GM19452 (cell line): ENCODE data around the gene MAP3K10.
"Not testable (repeated sequence)": the region's sequence is repeated elsewhere in the genome, so short reads cannot be mapped to it uniquely, and the experiment has no call there.

Experiments
- ATAC-seq: cut with Tn5 transposase; IDR thresholded peaks from one replicate; pipeline ENCODE4 v1.9.1; 2021; ENCODE audit not compliant: unreplicated experiment

Gene MAP3K10

GRCh38 chr19:40171293-40171692, 19.9 kb upstream of the MAP3K10 start:
- not testable (repeated sequence) for ATAC-seq

- no peak for ATAC-seq
Measured at GRCh38 chr19:40174092-40174491, 17.1 kb upstream of the MAP3K10 start.

DNA sequence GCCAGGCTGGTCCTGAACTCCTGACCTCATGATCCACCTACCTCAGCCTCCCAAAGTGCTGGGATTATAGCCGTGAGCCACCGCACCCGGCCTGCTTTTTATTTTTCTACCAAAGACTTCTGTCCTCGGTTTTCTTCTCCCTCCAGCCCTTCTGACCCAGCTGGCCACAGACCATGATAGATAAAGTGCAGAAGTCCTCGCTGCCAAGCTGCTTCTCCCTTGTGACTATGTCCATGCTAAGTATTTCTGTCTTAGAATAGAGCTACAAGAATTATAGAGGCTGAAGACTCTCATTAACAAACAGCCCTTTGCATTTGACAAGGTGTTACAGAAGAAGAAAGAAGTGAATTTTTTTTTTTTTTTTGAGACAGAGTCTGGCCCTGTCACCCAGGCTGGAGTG, 15.4 kb upstream of the MAP3K10 start:
- ATAC-seq, result no peak

GRCh38 chr19:40177286-40178070, 13.7 kb upstream of the MAP3K10 start:
- no peak for ATAC-seq

DNA sequence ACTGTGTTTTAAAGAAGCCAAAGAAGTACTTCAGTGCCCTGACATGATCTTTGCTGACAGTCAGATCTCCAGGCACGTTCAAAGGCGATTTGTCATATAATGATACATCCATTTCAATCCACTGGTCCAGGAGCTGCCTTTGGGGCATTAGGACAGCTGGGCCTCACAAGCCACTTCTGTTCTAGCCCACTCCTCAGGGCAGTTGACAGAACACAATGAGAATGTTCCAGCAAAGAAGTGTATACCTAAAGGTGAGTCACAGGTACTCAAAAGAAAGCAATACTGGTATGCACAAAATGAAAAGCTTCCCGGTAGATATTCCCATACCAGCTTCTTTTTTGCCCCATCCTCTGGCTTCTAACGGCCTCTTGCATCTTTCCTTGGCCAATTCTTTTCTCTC, 12.5 kb upstream of the MAP3K10 start:
- no peak for ATAC-seq

DNA sequence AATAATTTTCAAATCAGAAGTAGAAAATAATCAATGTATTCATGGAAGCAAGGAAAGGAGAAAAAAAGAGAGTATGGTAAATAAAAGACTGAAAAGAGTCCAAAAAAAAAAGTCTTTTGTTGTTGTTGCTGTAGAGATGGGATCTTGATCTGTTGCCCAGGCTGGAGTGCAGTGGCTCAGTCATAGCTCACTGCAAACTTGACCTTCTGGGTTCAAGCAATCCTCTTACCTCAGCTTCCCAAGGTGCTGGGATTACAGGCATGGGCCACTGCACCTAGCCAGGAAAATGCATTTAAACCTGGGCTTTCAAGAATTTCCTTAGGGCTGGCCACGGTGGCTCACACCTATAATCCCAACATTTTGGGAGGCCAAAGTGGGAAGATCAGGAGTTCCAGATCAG, 7.0 kb upstream of the MAP3K10 start:
- no peak for ATAC-seq

DNA sequence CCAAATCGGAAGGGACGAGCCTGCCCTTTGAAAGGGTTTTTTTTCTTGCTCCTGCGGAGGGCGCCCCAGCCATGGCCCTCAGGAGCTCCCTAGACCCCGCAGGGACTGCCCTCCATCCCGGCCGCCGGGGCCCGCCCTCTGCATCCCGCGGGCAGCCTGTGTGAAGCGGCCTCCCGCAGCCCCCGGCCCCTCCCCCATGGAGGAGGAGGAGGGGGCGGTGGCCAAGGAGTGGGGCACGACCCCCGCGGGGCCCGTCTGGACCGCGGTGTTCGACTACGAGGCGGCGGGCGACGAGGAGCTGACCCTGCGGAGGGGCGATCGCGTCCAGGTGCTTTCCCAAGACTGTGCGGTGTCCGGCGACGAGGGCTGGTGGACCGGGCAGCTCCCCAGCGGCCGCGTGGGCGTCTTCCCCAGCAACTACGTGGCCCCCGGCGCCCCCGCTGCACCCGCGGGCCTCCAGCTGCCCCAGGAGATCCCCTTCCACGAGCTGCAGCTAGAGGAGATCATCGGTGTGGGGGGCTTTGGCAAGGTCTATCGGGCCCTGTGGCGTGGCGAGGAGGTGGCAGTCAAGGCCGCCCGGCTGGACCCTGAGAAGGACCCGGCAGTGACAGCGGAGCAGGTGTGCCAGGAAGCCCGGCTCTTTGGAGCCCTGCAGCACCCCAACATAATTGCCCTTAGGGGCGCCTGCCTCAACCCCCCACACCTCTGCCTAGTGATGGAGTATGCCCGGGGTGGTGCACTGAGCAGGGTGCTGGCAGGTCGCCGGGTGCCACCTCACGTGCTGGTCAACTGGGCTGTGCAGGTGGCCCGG, 815 bp downstream of the MAP3K10 start:
- peak; percentile 11 for ATAC-seq

- no peak for ATAC-seq
Measured at GRCh38 chr19:40192758-40193586, 1.7 kb downstream of the MAP3K10 start.

GRCh38 chr19:40193587-40193849, 2.3 kb downstream of the MAP3K10 start:
- no peak for ATAC-seq

DNA sequence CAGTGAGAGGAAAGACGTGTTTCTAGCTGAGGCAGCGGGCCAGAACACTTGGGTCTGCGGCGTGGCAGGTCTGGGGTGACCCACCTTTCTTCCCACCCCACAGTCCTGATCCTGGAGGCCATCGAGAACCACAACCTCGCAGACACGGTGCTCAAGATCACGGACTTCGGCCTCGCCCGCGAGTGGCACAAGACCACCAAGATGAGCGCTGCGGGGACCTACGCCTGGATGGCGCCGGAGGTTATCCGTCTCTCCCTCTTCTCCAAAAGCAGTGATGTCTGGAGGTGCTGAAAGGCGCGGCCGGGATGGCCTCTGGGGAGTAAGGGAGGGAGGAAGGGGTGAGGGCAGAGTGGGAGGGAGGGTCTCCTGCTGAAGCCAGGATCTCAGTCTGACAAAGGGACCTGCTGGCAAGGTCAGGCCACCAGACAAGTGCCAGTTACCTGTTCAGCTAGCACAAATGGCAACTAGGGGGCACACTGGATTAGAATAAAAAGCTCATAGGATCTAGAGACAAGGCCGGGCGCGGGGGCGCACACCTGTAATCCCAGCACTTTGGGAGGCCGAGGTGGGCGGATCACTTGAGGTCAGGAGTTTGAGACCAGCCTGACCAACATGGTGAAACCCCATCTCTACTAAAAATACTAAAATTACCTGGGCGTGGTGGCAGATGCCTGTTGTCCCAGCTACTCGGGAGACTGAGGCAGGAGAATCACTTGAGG, 7.2 kb downstream of the MAP3K10 start:
- ATAC-seq, result no peak

GRCh38 chr19:40200341-40201099, 9.3 kb downstream of the MAP3K10 start:
- no peak for ATAC-seq

GRCh38 chr19:40204381-40204780, 13.2 kb downstream of the MAP3K10 start:
- no peak for ATAC-seq

GRCh38 chr19:40205760-40206159, 14.5 kb downstream of the MAP3K10 start:
- ATAC-seq, result no peak

- ATAC-seq, result no peak
Measured at GRCh38 chr19:40208602-40209001, 17.4 kb downstream of the MAP3K10 start.

- no peak for ATAC-seq
Measured at GRCh38 chr19:40210889-40211288, 19.7 kb downstream of the MAP3K10 start.

GRCh38 chr19:40213251-40213829, 22.1 kb downstream of the MAP3K10 start:
- ATAC-seq, result no peak

GRCh38 chr19:40213882-40214570, 22.8 kb downstream of the MAP3K10 start:
- no peak for ATAC-seq

DNA sequence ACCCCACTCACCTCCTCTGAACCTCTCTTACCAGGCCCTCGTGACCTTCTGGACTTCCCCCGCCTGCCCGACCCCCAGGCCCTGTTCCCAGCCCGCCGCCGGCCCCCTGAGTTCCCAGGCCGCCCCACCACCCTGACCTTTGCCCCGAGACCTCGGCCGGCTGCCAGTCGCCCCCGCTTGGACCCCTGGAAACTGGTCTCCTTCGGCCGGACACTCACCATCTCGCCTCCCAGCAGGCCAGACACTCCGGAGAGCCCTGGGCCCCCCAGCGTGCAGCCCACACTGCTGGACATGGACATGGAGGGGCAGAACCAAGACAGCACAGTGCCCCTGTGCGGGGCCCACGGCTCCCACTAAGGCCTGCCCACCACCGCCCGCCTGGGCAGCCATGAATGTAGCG, 23.7 kb downstream of the MAP3K10 start:
- ATAC-seq, result no peak

DNA sequence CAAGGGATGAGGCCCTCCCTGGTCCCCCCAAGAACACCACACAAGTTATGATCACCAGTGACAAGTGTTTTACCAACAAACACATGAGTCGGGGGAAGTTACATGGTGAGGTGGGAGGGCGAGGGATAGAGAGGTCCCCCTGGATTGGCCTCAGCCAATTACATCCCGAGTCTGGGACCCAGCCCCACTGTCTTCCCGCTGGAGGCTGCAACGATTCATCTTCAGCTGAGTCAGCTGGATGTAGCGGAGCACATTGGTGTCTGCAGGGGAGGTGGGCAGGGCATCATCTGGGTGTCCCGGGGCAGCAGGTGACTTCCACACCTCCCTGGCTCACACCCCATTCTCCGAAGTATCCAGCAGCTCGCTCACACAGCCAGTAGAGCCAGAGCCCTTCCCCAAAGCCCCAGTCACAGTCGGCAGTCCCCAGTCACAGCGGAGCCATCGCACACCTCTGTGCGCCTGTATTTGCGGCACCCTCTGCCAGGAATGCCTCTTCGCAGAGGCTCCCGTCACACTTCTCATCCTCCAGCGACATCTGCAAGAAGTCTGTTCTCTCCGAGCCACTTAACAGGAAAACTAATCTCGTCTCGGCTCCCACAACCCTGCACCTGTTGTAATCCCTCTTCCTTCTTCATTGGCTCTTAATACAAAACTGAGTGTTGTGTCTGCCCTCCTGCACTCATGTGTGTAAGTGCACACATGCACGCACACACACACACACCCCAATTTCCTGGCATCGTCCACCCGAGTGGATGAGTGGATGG, 25.0 kb downstream of the MAP3K10 start:
- ATAC-seq, result no peak
